Ovary (tissue), 9 donors: ENCODE data around the gene P4HA2. TPM values are rescaled to one million over a fixed set of nuclear protein-coding genes. Genes with fewer than 3 reads are reported as not detected.
"Not testable (repeated sequence)": the region's sequence is repeated elsewhere in the genome, so short reads cannot be mapped to it uniquely, and the experiment has no call there.

ENCODE experiments used
- DNase-seq, 5 donors: peaks; one replicate each; pipeline ENCODE4 v3.0.0-alpha.2; 2019 to 2020
- H3K27ac ChIP-seq, 2 donors: fragments of 200-600 bp; one replicate each; pipeline versions ENCODE4 v1.5.1 to v1.8.0; 2019 to 2022
- H3K27me3 ChIP-seq: fragments of 200-600 bp; one replicate; pipeline ENCODE4 v1.8.0; 2022
- H3K36me3 ChIP-seq: fragments of 200-600 bp; sonication (generic); one replicate; pipeline ENCODE4 v1.5.1; 2019
- H3K4me1 ChIP-seq: one replicate; pipeline ENCODE4 v1.8.1; 2013; ENCODE audit warnings: mild to moderate bottlenecking, moderate library complexity; ENCODE audit not compliant: insufficient read depth
- H3K4me3 ChIP-seq: fragments of 200-600 bp; sonication (generic); one replicate; pipeline ENCODE4 v1.5.1; 2017
- H3K9me3 ChIP-seq, 2 donors: fragments of 200-600 bp in 1 of 2; sonication (generic) in 1 of 2; one replicate each; pipeline versions ENCODE4 v1.5.1 to v1.8.1; 2013 to 2019; ENCODE audit warnings: mild to moderate bottlenecking in 1 of 2, moderate library complexity in 1 of 2
- CTCF ChIP-seq, 3 donors: fragments of 450-650 bp in 2 of 3; fragments of 200-600 bp in 1 of 3; IDR thresholded peaks; one replicate each; pipeline versions ENCODE4 v1.5.1 to v1.8.0; 2016 to 2022; ENCODE audit warnings: antibody characterized with exemption in 3 of 3, mild to moderate bottlenecking in 1 of 3
- EP300 ChIP-seq: sonication (generic); formaldehyde crosslinking; IDR thresholded peaks from one replicate; pipeline ENCODE4 v1.6.1; 2017; ENCODE audit warnings: antibody characterized with exemption
- POLR2A ChIP-seq: fragments of 450-650 bp; IDR thresholded peaks from one replicate; pipeline ENCODE4 v1.6.1; 2017; ENCODE audit warnings: antibody characterized with exemption, mild to moderate bottlenecking, moderate library complexity
- WGBS, 3 donors: extraction: QIAGEN DNeasy Blood & Tissue Kit in 1 of 3; methylation state at CpG; one replicate each; pipeline versions ENCODE4 v1.1.5 to v1.1.7; 2013 to 2017; 5-methylcytosine and 5-hydroxymethylcytosine counted together
- intact Hi-C, 4 donors: fragments of 100-400 bp; cut with DNase I; formaldehyde crosslinking; loops; one replicate each; pipeline versions ENCODE4 v1.11.0 to v1.15.1; 2022 to 2023
- polyA plus RNA-seq, 2 donors: library from polyadenylated mRNA; stranded (reverse); fragments of 200-250 nt in 1 of 2; fragments of 350-450 nt in 1 of 2; fragmentation: Illumina TruSeq in 1 of 2; extraction: RNeasy Lipid Tissue Mini Kit (QIAGEN cat#74804) in 1 of 2; gene quantifications; one replicate each; pipeline ENCODE4 v1.2.3, GENCODE V29; 2013 to 2014
- total RNA-seq, 7 donors: library from RNA; depleted of rRNA in 2 of 7; stranded (reverse); fragments of >200 nt in 2 of 7; fragmentation: NEBNext Ultra II Directional in 3 of 7; extraction: Animal tissue kit (Norgen Biotek cat#: 25700) in 3 of 7; gene quantifications; one replicate each; pipeline versions ENCODE4 v1.1.0 to v1.2.4, GENCODE V29; 2016 to 2023
- donor health status: DM: no; HTN: no; CAD: no; lungs with moderate emphysema.
- donor health status: DM: no; HTN: no; CAD: no.
- donor health status: Bipolar disorder and iron deficiency.
- donor health status: DM: yes; HTN: yes; CAD: no.
- donor health status: DM: no; HTN: no; CAD: no.
- donor health status: DM: yes; HTN: yes; CAD: no.

P4HA2 gene
- total and polyA plus RNA-seq, 9 donors, result 3.9 to 36.9 (median 15.4) TPM

- H3K4me3 ChIP-seq, result no peak overlapping the region
- H3K36me3 ChIP-seq, result no peaks in the 10 kb centered on the region
- H3K27me3 ChIP-seq, result no peaks in the 10 kb centered on the region
- intact Hi-C loops, result no loop called here
- H3K9me3 ChIP-seq, result no peaks in the 10 kb centered on the region
- DNase-seq, result no peak
- TF ChIP-seq CTCF (IDR thresholded peaks at IDR 0.05) (no peak), EP300 (no peak), POLR2A (no peak)
- WGBS, 3 donors, result 78 to 88% (median 83%) methylated on average over 6 of the region's 6 CpGs
- H3K4me1 ChIP-seq, result no peaks in the 10 kb centered on the region
- H3K27ac ChIP-seq, result no peak overlapping the region
Measured at GRCh38 chr5:132177691-132178149, 49.9 kb downstream of the P4HA2 start.

GRCh38 chr5:132176987-132177386, 50.7 kb downstream of the P4HA2 start:
- intact Hi-C loops, result no loop called here
- TF ChIP-seq EP300, result no peak
- no peak for TF ChIP-seq CTCF (IDR thresholded peaks at IDR 0.05)
- no peak for TF ChIP-seq POLR2A
- Histone ChIP-seq H3K4me3 (no peak overlapping the region), H3K9me3 (no peaks in the 10 kb centered on the region), H3K27ac (no peak overlapping the region), H3K4me1 (no peaks in the 10 kb centered on the region), H3K27me3 (no peaks in the 10 kb centered on the region), H3K36me3 (no peaks in the 10 kb centered on the region)
- no peak for DNase-seq
- 64 to 67% (median 66%) methylated on average over 3 of the region's 3 CpGs for WGBS, 3 donors

- no peaks in the 10 kb centered on the region for H3K36me3 ChIP-seq
- H3K27ac ChIP-seq, result no peak overlapping the region
- H3K27me3 ChIP-seq, result no peaks in the 10 kb centered on the region
- no peaks in the 10 kb centered on the region for H3K9me3 ChIP-seq
- intact Hi-C loops, result no loop called here
- no peaks in the 10 kb centered on the region for H3K4me1 ChIP-seq
- no peak for DNase-seq
- no peak overlapping the region for H3K4me3 ChIP-seq
- TF ChIP-seq POLR2A (no peak), CTCF (IDR thresholded peaks at IDR 0.05) (no peak), EP300 (no peak)
- 72 to 87% (median 86%) methylated on average over 6 of the region's 6 CpGs for WGBS, 3 donors
Measured at GRCh38 chr5:132176521-132176945, 51.1 kb downstream of the P4HA2 start.

- Histone ChIP-seq H3K27ac (no peak overlapping the region), H3K4me1 (no peaks in the 10 kb centered on the region), H3K36me3 (no peaks in the 10 kb centered on the region), H3K9me3 (no peaks in the 10 kb centered on the region), H3K4me3 (no peak overlapping the region), H3K27me3 (no peaks in the 10 kb centered on the region)
- DNase-seq, result no peak
- 59 to 68% (median 67%) methylated on average over 1 of the region's 1 CpG for WGBS, 3 donors
- intact Hi-C loops, result no loop called here
- TF ChIP-seq CTCF (IDR thresholded peaks at IDR 0.05) (no peak), POLR2A (no peak), EP300 (no peak)
Measured at GRCh38 chr5:132162945-132163344, 64.7 kb downstream of the P4HA2 start.

GRCh38 chr5:132161574-132162326, 65.9 kb downstream of the P4HA2 start:
- H3K4me1 ChIP-seq, DNase-seq, H3K4me3 ChIP-seq, intact Hi-C loops, H3K27me3 ChIP-seq, H3K9me3 ChIP-seq, H3K36me3 ChIP-seq, H3K27ac ChIP-seq: not testable (repeated sequence)
- WGBS, 3 donors, result 93 to 96% (median 96%) methylated on average over 2 to 4 of the region's 5 CpGs
